ENCODE measurements around the gene KLHL40. TPM values are rescaled to one million over a fixed set of nuclear protein-coding genes. Genes with fewer than 3 reads are reported as not detected.

KLHL40 gene
- total RNA-seq, 2 donors from 2014 or later = not detected

GRCh38 chr3:42666577-42666998 is 18.7 kb upstream of the KLHL40 start:
- intact Hi-C loops (cut with DNase I, micrococcal nuclease) = no loop called here
- DNase-seq (no peak), ATAC-seq (no peak)

GRCh38 chr3:42667096-42667522 is 18.2 kb upstream of the KLHL40 start:
- intact Hi-C loops (cut with DNase I, micrococcal nuclease) = no loop called here
- DNase-seq (no peak), ATAC-seq (no peak)

GRCh38 chr3:42667523-42668412 is 17.6 kb upstream of the KLHL40 start:
- ATAC-seq (no peak), DNase-seq (peak in 1 of 2 donors; percentile 19)
- intact Hi-C loops (cut with DNase I, micrococcal nuclease) = no loop called here

GRCh38 chr3:42668413-42668760 is 16.9 kb upstream of the KLHL40 start:
- ATAC-seq = no peak
- intact Hi-C loops (cut with DNase I, micrococcal nuclease) = no loop called here
- no peak for DNase-seq

- no peak for ATAC-seq
- intact Hi-C loops (cut with DNase I, micrococcal nuclease) = no loop called here
- no peak for DNase-seq
Measured at GRCh38 chr3:42668793-42669217, 16.5 kb upstream of the KLHL40 start.

GRCh38 chr3:42670051-42670576 is 15.2 kb upstream of the KLHL40 start:
- DNase-seq (no peak), ATAC-seq (no peak)
- intact Hi-C loops (cut with DNase I, micrococcal nuclease) = no loop called here

GRCh38 chr3:42670670-42671069 is 14.7 kb upstream of the KLHL40 start:
- ATAC-seq (no peak), DNase-seq (no peak)
- intact Hi-C loops (cut with DNase I, micrococcal nuclease) = no loop called here

- ATAC-seq = no peak
- intact Hi-C loops (cut with DNase I, micrococcal nuclease) = no loop called here
- DNase-seq = no peak
Measured at GRCh38 chr3:42672515-42672914, 12.8 kb upstream of the KLHL40 start.

- ATAC-seq (no peak), DNase-seq (peak in 1 of 2 donors; percentile 16)
- intact Hi-C loops (cut with DNase I, micrococcal nuclease) = no loop called here
Measured at GRCh38 chr3:42673082-42673481, 12.3 kb upstream of the KLHL40 start.

- no peak for ATAC-seq
- no peak for DNase-seq
- intact Hi-C loops (cut with DNase I, micrococcal nuclease) = no loop called here
Measured at GRCh38 chr3:42674146-42674545, 11.2 kb upstream of the KLHL40 start.

- ATAC-seq (no peak), DNase-seq (no peak)
- intact Hi-C loops (cut with DNase I, micrococcal nuclease) = no loop called here
Measured at GRCh38 chr3:42675909-42676308, 9.4 kb upstream of the KLHL40 start.

GRCh38 chr3:42678447-42678846 is 6.9 kb upstream of the KLHL40 start:
- intact Hi-C loops (cut with DNase I, micrococcal nuclease) = no loop called here
- ATAC-seq (no peak), DNase-seq (no peak)

GRCh38 chr3:42680271-42680670 is 5.1 kb upstream of the KLHL40 start:
- no peak for ATAC-seq
- no peak for DNase-seq
- intact Hi-C loops (cut with DNase I, micrococcal nuclease) = no loop called here

- ATAC-seq = no peak
Measured at GRCh38 chr3:42680806-42681205, 4.5 kb upstream of the KLHL40 start.

GRCh38 chr3:42681361-42682038 is 3.8 kb upstream of the KLHL40 start:
- intact Hi-C loops (cut with DNase I, micrococcal nuclease) = no loop called here
- ATAC-seq (no peak), DNase-seq (no peak)

More at GRCh38 chr3:42680806-42681205, 4.5 kb upstream of the KLHL40 start:
- intact Hi-C loops (cut with DNase I, micrococcal nuclease) = no loop called here
- no peak for DNase-seq

- intact Hi-C loops (cut with DNase I, micrococcal nuclease) = no loop called here
- DNase-seq (peak in 1 of 2 donors; percentile 12), ATAC-seq (no peak)
Measured at GRCh38 chr3:42682301-42683070, 2.9 kb upstream of the KLHL40 start.

- DNase-seq (peak; percentile 51 to 56), ATAC-seq (peak; percentile 92)
- intact Hi-C loops (cut with DNase I, micrococcal nuclease) = no loop called here
Measured at GRCh38 chr3:42683875-42684598, 1.3 kb upstream of the KLHL40 start.

GRCh38 chr3:42684632-42685362 is 540 bp upstream of the KLHL40 start:
- no peak for ATAC-seq
- intact Hi-C loops (cut with DNase I, micrococcal nuclease) = no loop called here
- no peak for DNase-seq
